ENCODE measurements around the gene SERPINE2.

- TF ChIP-seq POLR2A (IDR thresholded peaks at IDR 0.05; ENCODE audit: low read depth, low read length), result no peak
- no peak for TF ChIP-seq POLR2AphosphoS5 (IDR thresholded peaks at IDR 0.05; ENCODE audit: low read depth, low read length)
Observed at GRCh38 chr2:223925106-223925505, 114.0 kb downstream of the SERPINE2 start.
